HG03575 (cell line): ENCODE results near the gene DDX1.
A peak's percentile ranks its signal among the peaks of the same experiment; 100 is the strongest.
"Not testable (repeated sequence)": the region's sequence is repeated elsewhere in the genome, so short reads cannot be mapped to it uniquely, and the experiment has no call there.

ENCODE experiments used
- ATAC-seq: cut with Tn5 transposase; IDR thresholded peaks from one replicate; pipeline ENCODE4 v1.9.1; 2021; ENCODE audit not compliant: unreplicated experiment, insufficient number of reproducible peaks, low FRiP score; ENCODE audit errors: extremely low read depth

DDX1 gene

DNA sequence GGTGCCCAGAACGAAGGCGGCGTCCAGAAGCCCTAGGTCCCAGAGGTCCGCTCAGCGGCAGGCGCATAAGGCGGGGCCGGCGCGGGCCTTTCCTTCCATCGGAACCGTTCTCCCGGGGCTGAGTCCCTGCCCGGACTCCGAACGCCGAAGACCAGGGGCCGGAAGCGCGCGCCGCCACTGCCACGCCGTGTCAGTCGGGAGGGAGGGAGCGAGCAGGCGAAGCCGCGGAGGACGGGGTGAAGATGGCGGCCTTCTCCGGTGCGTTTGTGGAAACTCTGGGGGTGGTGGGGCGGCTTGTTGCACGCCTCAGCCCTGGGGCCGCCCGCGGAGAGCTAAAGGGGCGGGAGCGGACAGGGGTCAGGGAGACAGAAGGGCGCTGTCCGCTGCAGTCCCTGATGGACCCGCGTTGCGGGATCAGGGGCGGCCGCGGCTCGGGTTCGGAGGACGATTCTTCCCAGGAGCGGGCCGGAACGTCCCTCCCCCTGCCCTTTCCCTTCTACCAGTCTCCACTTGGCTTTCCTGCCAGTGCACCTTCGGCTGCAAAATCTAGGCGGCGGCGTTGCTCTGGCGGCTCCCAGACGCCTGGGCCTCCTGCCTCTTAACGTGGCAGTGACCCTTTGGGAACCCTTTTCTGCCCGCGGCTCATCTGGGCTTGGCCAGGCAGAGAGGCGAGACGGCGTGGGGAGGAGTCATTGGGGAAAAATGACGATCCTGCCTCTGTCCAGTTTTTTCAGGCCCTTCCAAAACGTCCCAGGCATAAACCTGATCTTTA lies at the start of gene DDX1:
Gene DDX1, plus strand, starts transcription at position 177 of the 772 bp plus-strand sequence. Its CDS starts 66 bp downstream, at position 243.
- peak; percentile 82 for ATAC-seq

DNA sequence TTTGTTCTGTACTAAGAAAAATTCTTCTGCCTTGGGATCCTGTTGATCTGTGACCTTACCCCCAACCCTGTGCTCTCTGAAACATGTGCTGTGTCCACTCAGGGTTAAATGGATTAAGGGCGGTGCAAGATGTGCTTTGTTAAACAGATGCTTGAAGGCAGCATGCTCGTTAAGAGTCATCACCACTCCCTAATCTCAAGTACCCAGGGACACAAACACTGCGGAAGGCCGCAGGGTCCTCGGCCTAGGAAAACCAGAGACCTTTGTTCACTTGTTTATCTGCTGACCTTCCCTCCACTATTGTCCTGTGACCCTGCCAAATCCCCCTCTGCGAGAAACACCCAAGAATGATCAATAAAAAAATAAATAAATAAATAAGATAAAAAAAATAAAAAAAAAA lies 49.4 kb upstream of the DDX1 start:
- not testable (repeated sequence) for ATAC-seq

- ATAC-seq, result no peak
Measured at GRCh38 chr2:15543053-15543452, 48.6 kb upstream of the DDX1 start.

- no peak for ATAC-seq
Measured at GRCh38 chr2:15543541-15543940, 48.1 kb upstream of the DDX1 start.

DNA sequence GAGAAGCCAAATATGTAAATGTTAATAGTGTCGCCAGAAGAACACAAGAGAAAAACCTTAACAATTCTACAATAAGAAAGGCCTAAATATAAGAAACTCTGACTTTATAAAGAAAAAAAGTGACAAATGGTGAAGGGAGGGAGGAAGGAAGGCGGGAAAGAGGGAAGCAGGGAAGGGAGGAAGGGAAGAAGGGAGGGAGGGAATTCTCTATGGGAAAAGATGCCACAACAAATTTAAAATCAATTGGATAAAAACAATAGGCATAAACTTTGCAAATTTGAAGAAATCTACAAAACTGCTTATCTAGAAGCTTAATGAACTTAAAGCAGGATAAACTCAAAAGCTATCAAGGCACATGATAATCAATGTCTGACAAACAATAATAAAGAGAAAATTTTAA lies 47.4 kb upstream of the DDX1 start:
- no peak for ATAC-seq

- no peak for ATAC-seq
Measured at GRCh38 chr2:15546297-15547098, 45.2 kb upstream of the DDX1 start.

- ATAC-seq, result no peak
Measured at GRCh38 chr2:15547115-15547876, 44.4 kb upstream of the DDX1 start.

DNA sequence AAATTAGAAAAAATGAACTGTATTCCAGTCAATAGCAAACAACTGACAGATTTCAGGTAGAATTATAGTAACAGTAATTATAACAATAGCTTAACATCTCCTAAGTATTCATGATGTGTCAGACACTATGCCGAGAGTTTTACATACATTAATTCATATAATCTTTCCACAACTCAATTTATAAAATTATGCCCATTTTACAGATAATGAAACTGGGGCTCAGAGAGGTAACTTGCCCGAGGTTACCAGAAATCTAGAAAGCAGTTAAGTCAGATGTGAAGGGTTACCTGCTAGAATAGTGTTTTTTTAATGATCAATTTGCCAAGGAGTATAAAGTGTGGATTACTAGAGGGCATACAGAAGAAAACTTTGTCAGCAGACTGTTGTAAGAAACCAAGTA lies 42.7 kb upstream of the DDX1 start:
- ATAC-seq, result no peak

DNA sequence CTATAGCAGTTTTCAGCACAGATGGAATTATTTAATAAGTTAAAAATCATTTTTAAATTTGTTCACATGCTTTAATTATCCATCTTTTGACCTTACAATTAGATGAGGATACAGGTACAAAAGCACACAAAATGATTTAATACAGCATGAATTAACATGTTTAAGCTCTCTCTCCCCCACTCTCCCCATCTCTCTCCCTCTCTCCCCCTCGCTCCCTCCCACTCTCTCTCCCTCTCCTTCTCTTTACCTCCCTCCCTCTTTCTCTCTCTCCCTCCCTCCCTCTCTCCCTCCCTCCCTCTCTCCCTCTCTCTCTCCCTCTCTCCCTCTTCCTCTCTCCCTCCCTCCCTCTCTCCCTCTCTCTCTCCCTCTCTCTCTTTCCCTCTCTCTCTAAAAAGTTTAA lies 38.1 kb upstream of the DDX1 start:
- no peak for ATAC-seq

GRCh38 chr2:15553951-15554350 lies 37.7 kb upstream of the DDX1 start:
- no peak for ATAC-seq

GRCh38 chr2:15554525-15555218 lies 37.0 kb upstream of the DDX1 start:
- no peak for ATAC-seq

DNA sequence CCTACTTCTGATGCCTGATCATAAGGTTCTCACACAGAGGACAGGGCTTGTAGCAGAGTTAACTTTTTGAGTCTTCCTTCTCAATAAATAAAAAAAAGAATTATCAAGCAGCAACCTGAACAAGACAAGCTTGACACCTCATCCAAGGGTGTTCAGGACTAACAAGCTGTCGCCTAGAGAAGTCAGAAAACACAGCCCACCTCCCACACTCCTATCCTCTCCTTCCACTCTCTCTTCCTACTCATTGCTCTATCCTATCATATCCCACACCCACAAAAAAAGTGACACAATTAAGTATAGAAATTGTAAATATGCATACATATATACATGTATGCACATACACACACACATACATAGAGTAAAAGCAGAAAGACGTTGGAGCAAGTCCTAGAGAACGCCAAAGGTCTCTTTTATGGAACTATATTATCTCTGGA lies 35.9 kb upstream of the DDX1 start:
- ATAC-seq, result no peak

GRCh38 chr2:15556311-15556930 lies 35.2 kb upstream of the DDX1 start:
- no peak for ATAC-seq

- no peak for ATAC-seq
Measured at GRCh38 chr2:15557887-15558311, 33.8 kb upstream of the DDX1 start.

DNA sequence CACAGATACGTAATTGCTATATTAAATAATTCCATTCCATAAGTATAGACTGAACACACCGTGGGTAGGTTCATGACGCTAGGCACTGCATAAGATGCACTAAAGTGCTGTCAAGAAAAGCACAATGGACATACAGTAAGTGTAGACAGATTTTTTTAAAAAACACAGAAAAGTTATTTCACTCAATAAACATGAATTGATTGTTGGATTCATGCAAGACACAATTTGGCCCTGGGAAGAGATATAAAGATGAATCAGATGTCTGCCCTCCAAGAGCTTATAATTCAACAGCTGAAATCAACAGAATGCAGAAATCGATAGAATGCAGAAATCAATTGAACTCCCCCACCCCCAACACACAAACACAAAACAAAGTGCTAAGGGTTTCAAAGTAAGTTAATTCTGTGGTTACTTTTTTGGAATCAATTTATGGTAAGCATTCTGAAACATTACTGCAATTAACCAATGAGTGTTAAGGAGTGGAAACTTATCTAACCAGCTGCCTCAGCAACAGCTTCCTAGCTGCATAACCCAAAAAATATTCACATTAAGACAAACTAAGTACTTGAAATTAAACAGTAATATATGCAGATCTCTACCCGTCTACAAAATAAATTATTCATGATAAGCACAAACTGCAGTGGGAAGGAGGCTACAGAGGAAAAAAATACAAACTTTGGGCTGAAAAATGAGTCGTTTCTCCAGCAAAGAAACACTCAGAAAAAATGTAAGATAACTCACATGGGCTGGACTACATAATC lies 32.1 kb upstream of the DDX1 start:
- no peak for ATAC-seq

GRCh38 chr2:15560140-15560987 lies 31.3 kb upstream of the DDX1 start:
- no peak for ATAC-seq

- ATAC-seq, result no peak
Measured at GRCh38 chr2:15560988-15561573, 30.6 kb upstream of the DDX1 start, which contains the start of gene NBAS. Gene NBAS, minus strand, starts transcription at chr2:15561334. Its CDS starts 30 bp downstream, at chr2:15561304.
